Endothelial cell of umbilical vein (primary cell): Measurements from ENCODE around the gene PAK4.

ENCODE experiments used
- EZH2 ChIP-seq: IDR thresholded peaks from 2 replicates; pipeline ENCODE4 v1.6.1; 2012; ENCODE audit warnings: borderline replicate concordance, low read depth, mild to moderate bottlenecking, moderate library complexity, low read length, inconsistent platforms; ENCODE audit not compliant: severe bottlenecking
- POLR2A ChIP-seq: IDR thresholded peaks from 2 replicates; pipeline ENCODE4 v1.6.1; 2012; ENCODE audit warnings: low read depth, mild to moderate bottlenecking, control low read depth, low read length

- TF ChIP-seq EZH2 (no peak), POLR2A (no peak)
These were observed 62.0 kb downstream of the PAK4 start for GRCh38 chr19:39187552-39187943.
